Thyroid gland (tissue), 4 donors: ENCODE measurements around the gene FOXB2.

Source experiments
- CTCF ChIP-seq, 6 experiments: fragments of 200-600 bp in 3 of 6; fragments of 450-650 bp in 3 of 6; sonication (generic) in 3 of 6; IDR thresholded peaks; one replicate each; pipeline ENCODE4 v1.5.1; 2016 to 2019; ENCODE audit warnings: antibody characterized with exemption in 6 of 6, mild to moderate bottlenecking in 2 of 6, inconsistent platforms in 1 of 6, moderate library complexity in 1 of 6
- POLR2A ChIP-seq, 2 donors: fragments of 450-650 bp; IDR thresholded peaks; one replicate each; pipeline ENCODE4 v1.6.1; 2017; ENCODE audit warnings: antibody characterized with exemption in 2 of 2, mild to moderate bottlenecking in 2 of 2, moderate library complexity in 1 of 2

- TF ChIP-seq CTCF (IDR thresholded peaks at IDR 0.05) (no peak), POLR2A (IDR thresholded peaks at IDR 0.05) (no peak)
Measured at GRCh38 chr9:77010527-77010926, 8.9 kb upstream of the FOXB2 start.
